Measurements from ENCODE around the gene PDIK1L. TPM values are rescaled to one million over a fixed set of nuclear protein-coding genes. Genes with fewer than 3 reads are reported as not detected.

PDIK1L gene
- total and polyA plus RNA-seq, 2 of the 8 experiments (the other 6 are each of a cell fraction or from before 2014, with no cell fraction given) = 0.95 to 4.5 TPM

GRCh38 chr1:26064553-26064952, 47.1 kb upstream of the PDIK1L start:
- no peak overlapping the region for H2BK5ac ChIP-seq (ENCODE audit: low read depth, low read length)
- H3K27ac ChIP-seq (ENCODE audit: low read depth, low read length) = no peak overlapping the region
- CTCF ChIA-PET (ENCODE audit: partially characterized antibody) = interaction anchor here (0.6 to 5.4 kb wide), 6 partner anchors 9 to 92 kb away, joined by 3 to 32 read pairs (median 4); no protein-coding TSS in a partner anchor
- H3K9ac ChIP-seq (replicated peaks in 1 of 4; ENCODE audit: extremely low read depth in 1 of 4, low read depth in 3 of 4, low read length in 3 of 4) = no peak overlapping the region
- H3K79me2 ChIP-seq (ENCODE audit: control insufficient read depth in 1 of 2, insufficient read depth in 2 of 2, low read length in 2 of 2) = no peaks in the 10 kb centered on the region
- H3K36me3 ChIP-seq (ENCODE audit: control insufficient read depth in 2 of 4, insufficient read depth in 4 of 4, low read length in 3 of 4) = no peaks in the 10 kb centered on the region
- no peak overlapping the region for H2AK5ac ChIP-seq (ENCODE audit: low read depth, low read length)
- H3K23ac ChIP-seq (ENCODE audit: insufficient read length) = no peak overlapping the region
- WGBS, 2 experiments (ENCODE audit: extremely low coverage in 1 of 2, insufficient coverage in 1 of 2, insufficient read length in 1 of 2, insufficient replicate concordance in 2 of 2, low coverage in 1 of 2, low lambda C conversion rate in 2 of 2, missing lambda C conversion rate in 1 of 2) = 98% methylated on average over 3 of the region's 3 CpGs; no CpG with 5 or more reads in 1 of the 2 experiments
- no peak overlapping the region for H2BK15ac ChIP-seq (ENCODE audit: low read length)
- no peaks in the 10 kb centered on the region for H3K23me2 ChIP-seq (ENCODE audit: low read depth, low read length)
- peaks cover 0 to 2% (median 0%) of the 10 kb centered on the region in 4 experiments; a peak in 1 of 7 replicates for H3K4me1 ChIP-seq (replicated peaks in 1 of 4; ENCODE audit: control insufficient read depth in 3 of 4, insufficient read depth in 4 of 4, low read length in 3 of 4)
- no peak overlapping the region for H2BK12ac ChIP-seq (ENCODE audit: low read depth, low read length)
- POLR2A ChIA-PET (ENCODE audit: partially characterized antibody) = interaction anchor here (0.7 kb wide), 1 partner anchor 61 kb away, joined by 4 read pairs; no protein-coding TSS in a partner anchor
- no peaks in the 10 kb centered on the region for H4K20me1 ChIP-seq (replicated peaks in 1 of 2; ENCODE audit: control insufficient read depth in 1 of 2, insufficient read depth in 2 of 2, low read length in 2 of 2)
- FAIRE-seq (no peak), DNase-seq (ENCODE audit: low read depth in 1 of 2, low spot score in 2 of 2) (no peak)
- H4K8ac ChIP-seq (ENCODE audit: extremely low read depth, insufficient read depth, low read length) = no peak overlapping the region
- no peak overlapping the region for H3K14ac ChIP-seq (ENCODE audit: insufficient read length)
- no peak overlapping the region for H2BK20ac ChIP-seq (ENCODE audit: low read length)
- no peak overlapping the region for H3K56ac ChIP-seq (replicated peaks; ENCODE audit: insufficient read length, low read depth, low read length)
- H3K4ac ChIP-seq (replicated peaks; ENCODE audit: insufficient read length, low read depth, low read length) = no peak overlapping the region
- no peak overlapping the region for H3K4me3 ChIP-seq (ENCODE audit: extremely low read depth in 1 of 4, insufficient read depth in 2 of 4, low read depth in 3 of 4, low read length in 4 of 4)
- H2BK120ac ChIP-seq (replicated peaks; ENCODE audit: low read depth, low read length) = no peak overlapping the region
- no peak overlapping the region for H2AFZ ChIP-seq (ENCODE audit: low read length)
- no peak overlapping the region for H3K18ac ChIP-seq (ENCODE audit: extremely low read depth, low read length)
- no peak overlapping the region for H4K5ac ChIP-seq (ENCODE audit: insufficient read length, low read depth, low read length)
- H3K27me3 ChIP-seq (replicated peaks in 1 of 4; ENCODE audit: control insufficient read depth in 3 of 4, extremely low read depth in 1 of 4, insufficient read depth in 3 of 4, low read length in 3 of 4) = no peaks in the 10 kb centered on the region
- H3K9me3 ChIP-seq (ENCODE audit: insufficient read depth in 2 of 2, low read depth in 1 of 2, low read length in 1 of 2) = no peaks in the 10 kb centered on the region
- H3K79me1 ChIP-seq (ENCODE audit: low read depth, low read length) = no peaks in the 10 kb centered on the region
- no peak overlapping the region for H4K91ac ChIP-seq (replicated peaks; ENCODE audit: insufficient read length, low read length)
- no peak overlapping the region for H3K4me2 ChIP-seq (ENCODE audit: insufficient read depth in 1 of 2, low read depth in 2 of 2, low read length in 2 of 2)
- no peak for TF ChIP-seq GABPA (IDR thresholded peaks at IDR 0.05; ENCODE audit: borderline replicate concordance, insufficient read depth, low read length)
- TF ChIP-seq RXRA (IDR thresholded peaks at IDR 0.05; ENCODE audit: insufficient read depth, low read depth, low read length) = no peak
- TF ChIP-seq POU5F1 (IDR thresholded peaks at IDR 0.05; ENCODE audit: low read depth, low read length) = no peak
- TF ChIP-seq TAF7 (optimal IDR thresholded peaks at IDR 0.05; ENCODE audit: borderline replicate concordance, low read depth, low read length) = no peak
